Stimulated activated CD4-positive, alpha-beta T cell treated with anti-CD3 and anti-CD28 coated beads, Interleukin-15, amount 100 ng/mL, for 48 hours (primary cell): ENCODE measurements around the gene RAB35.
"Not testable (repeated sequence)": the region's sequence is repeated elsewhere in the genome, so short reads cannot be mapped to it uniquely, and the experiment has no call there.

Source experiments
- DNase-seq, 2 donors: peaks; one replicate each; pipeline ENCODE4 v3.0.0-alpha.2; 2020; ENCODE audit warnings: low read depth in 2 of 2

The RAB35 gene

GRCh38 chr12:120060717-120061116 is 55.8 kb downstream of the RAB35 start:
- no peak for DNase-seq

GRCh38 chr12:120060196-120060595 is 56.4 kb downstream of the RAB35 start:
- no peak for DNase-seq

- DNase-seq, result no peak
These were observed 59.8 kb downstream of the RAB35 start for GRCh38 chr12:120056739-120057138.

GRCh38 chr12:120055231-120056000 is 61.1 kb downstream of the RAB35 start:
- DNase-seq, result no peak

- DNase-seq, result no peak
These were observed 62.3 kb downstream of the RAB35 start for GRCh38 chr12:120054293-120054692.

DNA sequence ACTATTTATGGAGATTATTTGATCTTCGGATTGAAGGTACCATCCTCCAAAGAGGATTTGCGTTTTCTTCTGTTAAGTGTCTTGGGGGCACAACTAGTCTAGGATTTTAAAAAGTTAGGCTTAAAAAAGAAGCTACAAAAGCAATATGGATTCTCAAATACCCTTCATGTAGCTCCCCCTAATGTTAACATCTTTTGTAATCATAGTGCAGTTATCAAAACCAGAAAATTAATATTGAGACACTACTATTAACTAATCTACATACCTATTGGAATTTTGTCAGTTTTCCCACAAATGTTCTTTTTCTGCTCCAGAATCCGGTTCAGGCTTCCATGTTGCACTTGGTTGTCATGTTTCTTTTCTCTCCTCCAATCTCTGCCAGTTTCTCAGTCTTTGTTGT is 65.0 kb downstream of the RAB35 start:
- DNase-seq, result no peak

- DNase-seq, result no peak
These were observed 67.1 kb downstream of the RAB35 start for GRCh38 chr12:120049426-120049825.

GRCh38 chr12:120048263-120048662 is 68.3 kb downstream of the RAB35 start:
- no peak for DNase-seq

- DNase-seq, result no peak
These were observed 69.5 kb downstream of the RAB35 start for GRCh38 chr12:120047072-120047471.

DNA sequence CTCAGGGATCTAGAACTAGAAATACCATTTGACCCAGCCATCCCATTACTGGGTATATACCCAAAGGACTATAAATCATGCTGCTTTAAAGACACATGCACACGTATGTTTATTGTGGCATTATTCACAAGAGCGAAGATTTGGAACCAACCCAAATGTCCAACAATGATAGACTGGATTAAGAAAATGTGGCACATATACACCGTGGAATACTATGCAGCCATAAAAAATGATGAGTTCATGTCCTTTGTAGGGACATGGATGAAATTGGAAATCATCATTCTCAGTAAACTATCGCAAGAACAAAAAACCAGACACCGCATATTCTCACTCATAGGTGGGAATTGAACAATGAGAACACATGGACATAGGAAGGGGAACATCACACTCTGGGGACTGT is 71.2 kb downstream of the RAB35 start:
- DNase-seq, result not testable (repeated sequence)
